Astrocyte (in vitro differentiated cells and primary cell): Measurements from ENCODE around the gene NEK2. TPM values are rescaled to one million over a fixed set of nuclear protein-coding genes. Genes with fewer than 3 reads are reported as not detected.

Experiments
- DNase-seq: peaks from one replicate; pipeline ENCODE4 v3.0.0-alpha.2; 2010; ENCODE audit warnings: low read depth
- FAIRE-seq: peaks from 2 replicates; lab custom pipeline; 2011; peaks lifted over from hg19 to GRCh38; lab: Jason Lieb, UNC
- H2AFZ ChIP-seq: 2 replicates; pipeline ENCODE4 v1.6.0; 2012; ENCODE audit warnings: low read depth, low read length, inconsistent platforms
- H3K27ac ChIP-seq: 2 replicates; pipeline ENCODE4 v1.5.1; 2011; ENCODE audit warnings: low read depth, low read length, inconsistent platforms
- H3K27me3 ChIP-seq: 2 replicates; pipeline ENCODE4 v1.6.0; 2011; ENCODE audit warnings: low read length, inconsistent platforms; ENCODE audit not compliant: insufficient read depth
- H3K36me3 ChIP-seq: 2 replicates; pipeline ENCODE4 v1.5.1; 2011; ENCODE audit warnings: low read length, inconsistent platforms; ENCODE audit not compliant: insufficient read depth
- H3K4me1 ChIP-seq: 2 replicates; pipeline ENCODE4 v1.5.1; 2011; ENCODE audit warnings: low read length, inconsistent platforms; ENCODE audit not compliant: insufficient read depth
- H3K4me2 ChIP-seq: 2 replicates; pipeline ENCODE4 v1.6.0; 2012; ENCODE audit warnings: low read length, inconsistent platforms
- H3K4me3 ChIP-seq: 2 replicates; pipeline ENCODE4 v1.5.1; 2011; ENCODE audit warnings: low read depth, mild to moderate bottlenecking, low read length, inconsistent platforms; ENCODE audit not compliant: insufficient read depth
- H3K79me2 ChIP-seq: 2 replicates; pipeline ENCODE4 v1.6.0; 2012; ENCODE audit warnings: mild to moderate bottlenecking, low read length, inconsistent platforms; ENCODE audit not compliant: insufficient read depth
- H3K9ac ChIP-seq: 2 replicates; pipeline ENCODE4 v1.6.0; 2012; ENCODE audit warnings: mild to moderate bottlenecking, low read length, inconsistent platforms
- H3K9me3 ChIP-seq: 2 replicates; pipeline ENCODE4 v1.5.1; 2012; ENCODE audit warnings: low read depth, mild to moderate bottlenecking, low read length, inconsistent platforms; ENCODE audit not compliant: insufficient read depth
- H4K20me1 ChIP-seq: 2 replicates; pipeline ENCODE4 v1.6.0; 2012; ENCODE audit warnings: low read length, inconsistent platforms; ENCODE audit not compliant: insufficient read depth
- H3K27ac Mint-ChIP-seq: one replicate; pipeline ENCODE4 v1.8.0; 2021; ENCODE audit warnings: mild to moderate bottlenecking, mixed read lengths; ENCODE audit not compliant: unreplicated experiment
- H3K27me3 Mint-ChIP-seq: one replicate; pipeline ENCODE4 v1.8.0; 2021; ENCODE audit warnings: low read depth, mixed read lengths; ENCODE audit not compliant: unreplicated experiment
- H3K36me3 Mint-ChIP-seq: one replicate; pipeline ENCODE4 v1.8.0; 2021; ENCODE audit warnings: low read depth, mixed read lengths; ENCODE audit not compliant: unreplicated experiment
- H3K4me1 Mint-ChIP-seq: one replicate; pipeline ENCODE4 v1.8.0; 2021; ENCODE audit warnings: low read depth, mixed read lengths; ENCODE audit not compliant: unreplicated experiment
- H3K4me3 Mint-ChIP-seq: one replicate; pipeline ENCODE4 v1.8.0; 2021; ENCODE audit warnings: mild to moderate bottlenecking, moderate library complexity, mixed read lengths; ENCODE audit not compliant: unreplicated experiment
- H3K9me3 Mint-ChIP-seq: one replicate; pipeline ENCODE4 v1.8.0; 2021; ENCODE audit warnings: mild to moderate bottlenecking, mixed read lengths; ENCODE audit not compliant: unreplicated experiment
- CTCF ChIP-seq: IDR thresholded peaks from 2 replicates; pipeline ENCODE4 v1.5.1; 2011; ENCODE audit warnings: low read depth, mild to moderate bottlenecking, inconsistent platforms, low read length, moderate library complexity; ENCODE audit not compliant: insufficient read depth
- EZH2 ChIP-seq: IDR thresholded peaks from 2 replicates; pipeline ENCODE4 v1.6.1; 2012; ENCODE audit warnings: mild to moderate bottlenecking, low read length, inconsistent platforms; ENCODE audit not compliant: insufficient read depth
- total RNA-seq: library from RNA; stranded (reverse); gene quantifications from 2 replicates; pipeline ENCODE4 v1.2.1, GENCODE V29; 2021

The NEK2 gene
- total RNA-seq, 1 donor from 2014 or later = 1.6 TPM

- Mint-ChIP-seq H3K4me3 (no peak overlapping the region), H3K36me3 (no peaks in the 10 kb centered on the region), H3K27me3 (no peaks in the 10 kb centered on the region), H3K9me3 (peaks cover 4% of the 10 kb centered on the region), H3K4me1 (no peaks in the 10 kb centered on the region), H3K27ac (no peak overlapping the region)
- Histone ChIP-seq H3K9me3 (no peaks in the 10 kb centered on the region), H3K27me3 (no peaks in the 10 kb centered on the region), H3K4me1 (no peaks in the 10 kb centered on the region), H3K4me3 (no peak overlapping the region), H2AFZ (no peak overlapping the region), H4K20me1 (no peaks in the 10 kb centered on the region), H3K27ac (no peak overlapping the region), H3K9ac (no peak overlapping the region), H3K4me2 (no peak overlapping the region), H3K36me3 (no peaks in the 10 kb centered on the region), H3K79me2 (no peaks in the 10 kb centered on the region)
- no peak for TF ChIP-seq CTCF
- TF ChIP-seq EZH2 = no peak
- FAIRE-seq (no peak), DNase-seq (no peak)
Observed at GRCh38 chr1:211714154-211714553, 38.7 kb upstream of the NEK2 start.

GRCh38 chr1:211713231-211713630, 37.8 kb upstream of the NEK2 start:
- no peak overlapping the region for H3K4me3 ChIP-seq
- FAIRE-seq (no peak), DNase-seq (no peak)
- H3K4me2 ChIP-seq = no peak overlapping the region
- H3K9me3 ChIP-seq = no peaks in the 10 kb centered on the region
- no peak overlapping the region for H3K9ac ChIP-seq
- H2AFZ ChIP-seq = no peak overlapping the region
- H3K36me3 Mint-ChIP-seq = no peaks in the 10 kb centered on the region
- H3K4me1 Mint-ChIP-seq = no peaks in the 10 kb centered on the region
- TF ChIP-seq EZH2 = no peak
- TF ChIP-seq CTCF = no peak
- no peak overlapping the region for H3K4me3 Mint-ChIP-seq
- no peaks in the 10 kb centered on the region for H3K4me1 ChIP-seq
- no peaks in the 10 kb centered on the region for H4K20me1 ChIP-seq
- H3K27me3 ChIP-seq = no peaks in the 10 kb centered on the region
- H3K79me2 ChIP-seq = no peaks in the 10 kb centered on the region
- H3K27me3 Mint-ChIP-seq = no peaks in the 10 kb centered on the region
- H3K27ac Mint-ChIP-seq = no peak overlapping the region
- H3K36me3 ChIP-seq = no peaks in the 10 kb centered on the region
- H3K27ac ChIP-seq = no peak overlapping the region
- H3K9me3 Mint-ChIP-seq = peaks cover 4% of the 10 kb centered on the region

- H3K79me2 ChIP-seq = no peaks in the 10 kb centered on the region
- H3K27ac ChIP-seq = no peak overlapping the region
- no peak overlapping the region for H3K9ac ChIP-seq
- Mint-ChIP-seq H3K27me3 (no peaks in the 10 kb centered on the region), H3K27ac (no peak overlapping the region), H3K4me3 (no peak overlapping the region), H3K9me3 (peaks cover 4% of the 10 kb centered on the region), H3K36me3 (no peaks in the 10 kb centered on the region), H3K4me1 (no peaks in the 10 kb centered on the region)
- no peak for DNase-seq
- no peaks in the 10 kb centered on the region for H3K9me3 ChIP-seq
- TF ChIP-seq EZH2 = no peak
- no peak for TF ChIP-seq CTCF
- no peaks in the 10 kb centered on the region for H3K4me1 ChIP-seq
- H4K20me1 ChIP-seq = no peaks in the 10 kb centered on the region
- no peaks in the 10 kb centered on the region for H3K36me3 ChIP-seq
- FAIRE-seq = no peak
- no peaks in the 10 kb centered on the region for H3K27me3 ChIP-seq
- H3K4me2 ChIP-seq = no peak overlapping the region
- no peak overlapping the region for H3K4me3 ChIP-seq
- H2AFZ ChIP-seq = no peak overlapping the region
Observed at GRCh38 chr1:211711315-211711705, 35.9 kb upstream of the NEK2 start.
